GM06990 (cell line): Measurements from ENCODE around the gene LIAS.

ENCODE experiments used
- DNase-seq: peaks from one replicate; pipeline ENCODE4 v3.0.0-alpha.2; 2011; ENCODE audit not compliant: insufficient read length; ENCODE audit errors: extremely low read depth
- H3K27me3 ChIP-seq: replicated peaks from 2 replicates; pipeline ENCODE4 v1.6.0; 2011; ENCODE audit warnings: low read length; ENCODE audit not compliant: control insufficient read depth, insufficient read depth
- H3K36me3 ChIP-seq: 2 replicates; pipeline ENCODE4 v1.5.1; 2011; ENCODE audit warnings: low read length; ENCODE audit not compliant: control insufficient read depth, insufficient read depth
- H3K4me3 ChIP-seq: replicated peaks from 2 replicates; pipeline ENCODE4 v1.5.1; 2011; ENCODE audit warnings: low read depth, mild to moderate bottlenecking, control low read depth, low read length
- TF ChIP-seq, protein P1 (sequence below): IDR thresholded peaks from 2 replicates; pipeline ENCODE4 v1.5.1; 2011; ENCODE audit warnings: low read length, control low read depth, mild to moderate bottlenecking, inconsistent platforms; ENCODE audit not compliant: insufficient read depth, poor library complexity, severe bottlenecking

LIAS gene

DNA sequence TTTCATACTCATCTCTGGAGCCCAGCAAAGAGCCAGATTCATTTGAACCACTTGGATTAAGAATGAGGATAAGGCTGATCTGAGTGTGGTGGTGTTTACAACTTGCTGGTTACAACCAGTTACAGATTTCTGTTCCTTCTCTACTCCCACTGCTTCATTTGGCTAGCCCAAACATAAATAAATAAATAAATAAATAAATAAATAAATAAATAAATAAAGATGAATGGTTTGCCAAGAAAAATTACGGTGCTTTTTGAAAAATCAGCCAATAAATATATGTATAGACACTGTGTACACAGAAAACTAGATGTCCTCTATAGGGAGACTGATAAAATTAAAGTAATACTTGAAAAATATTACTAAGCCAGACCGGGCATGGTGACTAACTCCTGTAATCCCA lies 17.3 kb upstream of the LIAS start:
- TF ChIP-seq, protein P1, sequence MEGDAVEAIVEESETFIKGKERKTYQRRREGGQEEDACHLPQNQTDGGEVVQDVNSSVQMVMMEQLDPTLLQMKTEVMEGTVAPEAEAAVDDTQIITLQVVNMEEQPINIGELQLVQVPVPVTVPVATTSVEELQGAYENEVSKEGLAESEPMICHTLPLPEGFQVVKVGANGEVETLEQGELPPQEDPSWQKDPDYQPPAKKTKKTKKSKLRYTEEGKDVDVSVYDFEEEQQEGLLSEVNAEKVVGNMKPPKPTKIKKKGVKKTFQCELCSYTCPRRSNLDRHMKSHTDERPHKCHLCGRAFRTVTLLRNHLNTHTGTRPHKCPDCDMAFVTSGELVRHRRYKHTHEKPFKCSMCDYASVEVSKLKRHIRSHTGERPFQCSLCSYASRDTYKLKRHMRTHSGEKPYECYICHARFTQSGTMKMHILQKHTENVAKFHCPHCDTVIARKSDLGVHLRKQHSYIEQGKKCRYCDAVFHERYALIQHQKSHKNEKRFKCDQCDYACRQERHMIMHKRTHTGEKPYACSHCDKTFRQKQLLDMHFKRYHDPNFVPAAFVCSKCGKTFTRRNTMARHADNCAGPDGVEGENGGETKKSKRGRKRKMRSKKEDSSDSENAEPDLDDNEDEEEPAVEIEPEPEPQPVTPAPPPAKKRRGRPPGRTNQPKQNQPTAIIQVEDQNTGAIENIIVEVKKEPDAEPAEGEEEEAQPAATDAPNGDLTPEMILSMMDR = no peak
- H3K36me3 ChIP-seq = no peaks in the 10 kb centered on the region
- H3K4me3 ChIP-seq = no peak overlapping the region
- no peaks in the 10 kb centered on the region for H3K27me3 ChIP-seq
- DNase-seq = no peak

DNA sequence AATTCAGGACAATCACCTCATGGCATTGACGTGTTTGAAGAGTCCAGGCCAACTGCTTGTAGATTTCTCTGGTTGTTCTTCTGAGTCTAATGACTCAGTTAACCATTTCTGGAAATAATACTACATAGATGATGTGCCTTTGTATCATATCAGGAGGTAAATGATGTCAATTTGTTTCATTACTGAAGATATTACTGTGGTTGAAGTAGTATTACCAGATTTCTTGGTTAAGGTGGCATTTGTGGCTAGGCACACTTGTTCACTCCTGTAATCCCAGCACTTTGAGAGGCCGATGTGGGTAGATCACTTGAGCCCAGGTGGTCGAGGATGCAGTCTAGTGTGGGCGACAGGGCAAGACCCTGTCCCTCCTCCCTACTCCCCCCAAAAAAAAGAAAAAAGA lies 15.9 kb upstream of the LIAS start:
- H3K27me3 ChIP-seq = no peaks in the 10 kb centered on the region
- H3K4me3 ChIP-seq = no peak overlapping the region
- TF ChIP-seq, protein P1 = no peak
- no peaks in the 10 kb centered on the region for H3K36me3 ChIP-seq
- DNase-seq = no peak

DNA sequence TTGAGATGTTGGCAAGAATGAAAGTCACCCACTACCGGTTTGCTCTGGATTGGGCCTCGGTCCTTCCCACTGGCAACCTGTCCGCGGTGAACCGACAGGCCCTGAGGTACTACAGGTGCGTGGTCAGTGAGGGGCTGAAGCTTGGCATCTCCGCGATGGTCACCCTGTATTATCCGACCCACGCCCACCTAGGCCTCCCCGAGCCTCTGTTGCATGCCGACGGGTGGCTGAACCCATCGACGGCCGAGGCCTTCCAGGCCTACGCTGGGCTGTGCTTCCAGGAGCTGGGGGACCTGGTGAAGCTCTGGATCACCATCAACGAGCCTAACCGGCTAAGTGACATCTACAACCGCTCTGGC lies 12.4 kb upstream of the LIAS start:
- DNase-seq = no peak
- no peaks in the 10 kb centered on the region; the same call in 1 of the 2 replicates for H3K36me3 ChIP-seq
- TF ChIP-seq, protein P1 = no peak
- peak overlapping the region; percentile 57 for H3K4me3 ChIP-seq
- no peaks in the 10 kb centered on the region for H3K27me3 ChIP-seq

DNA sequence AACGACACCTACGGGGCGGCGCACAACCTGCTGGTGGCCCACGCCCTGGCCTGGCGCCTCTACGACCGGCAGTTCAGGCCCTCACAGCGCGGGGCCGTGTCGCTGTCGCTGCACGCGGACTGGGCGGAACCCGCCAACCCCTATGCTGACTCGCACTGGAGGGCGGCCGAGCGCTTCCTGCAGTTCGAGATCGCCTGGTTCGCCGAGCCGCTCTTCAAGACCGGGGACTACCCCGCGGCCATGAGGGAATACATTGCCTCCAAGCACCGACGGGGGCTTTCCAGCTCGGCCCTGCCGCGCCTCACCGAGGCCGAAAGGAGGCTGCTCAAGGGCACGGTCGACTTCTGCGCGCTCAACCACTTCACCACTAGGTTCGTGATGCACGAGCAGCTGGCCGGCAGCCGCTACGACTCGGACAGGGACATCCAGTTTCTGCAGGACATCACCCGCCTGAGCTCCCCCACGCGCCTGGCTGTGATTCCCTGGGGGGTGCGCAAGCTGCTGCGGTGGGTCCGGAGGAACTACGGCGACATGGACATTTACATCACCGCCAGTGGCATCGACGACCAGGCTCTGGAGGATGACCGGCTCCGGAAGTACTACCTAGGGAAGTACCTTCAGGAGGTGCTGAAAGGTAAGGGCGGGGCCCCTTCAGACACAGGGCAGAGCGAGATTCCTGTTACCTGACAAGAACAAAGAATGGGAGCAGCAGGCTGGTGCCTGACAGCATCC lies 11.8 kb upstream of the LIAS start:
- peak overlapping the region; percentile 57 for H3K4me3 ChIP-seq
- TF ChIP-seq, protein P1 = peak; percentile 57

DNA sequence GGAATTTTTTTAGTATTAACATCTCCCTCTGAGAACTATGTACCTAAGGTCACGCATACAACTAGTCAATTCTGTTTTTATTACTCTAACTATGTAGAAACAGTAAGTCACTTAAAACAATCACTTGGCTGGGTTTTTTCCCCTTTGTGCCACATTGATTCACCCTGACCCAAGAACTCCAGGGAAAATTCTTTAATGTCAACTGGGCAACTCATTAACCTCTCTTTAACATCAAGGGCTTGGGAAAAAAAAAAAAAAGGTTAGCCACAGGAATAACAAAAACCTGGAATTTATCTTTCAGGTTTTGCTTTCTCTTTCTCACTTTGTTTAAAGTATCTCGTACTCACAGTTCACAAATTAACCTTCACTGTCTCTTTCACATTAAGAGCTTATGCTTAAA lies 8.2 kb upstream of the LIAS start:
- no peak for DNase-seq
- TF ChIP-seq, protein P1 = no peak
- Histone ChIP-seq H3K4me3 (no peak overlapping the region), H3K36me3 (peaks cover 18% of the 10 kb centered on the region), H3K27me3 (no peaks in the 10 kb centered on the region)

More for the DNA sequence above, 11.8 kb upstream of the LIAS start:
- peak; percentile 90 for DNase-seq
- Histone ChIP-seq H3K36me3 (peaks cover 4% of the 10 kb centered on the region), H3K27me3 (no peaks in the 10 kb centered on the region)
